ENCODE measurements around the gene C2CD4B.

DNA sequence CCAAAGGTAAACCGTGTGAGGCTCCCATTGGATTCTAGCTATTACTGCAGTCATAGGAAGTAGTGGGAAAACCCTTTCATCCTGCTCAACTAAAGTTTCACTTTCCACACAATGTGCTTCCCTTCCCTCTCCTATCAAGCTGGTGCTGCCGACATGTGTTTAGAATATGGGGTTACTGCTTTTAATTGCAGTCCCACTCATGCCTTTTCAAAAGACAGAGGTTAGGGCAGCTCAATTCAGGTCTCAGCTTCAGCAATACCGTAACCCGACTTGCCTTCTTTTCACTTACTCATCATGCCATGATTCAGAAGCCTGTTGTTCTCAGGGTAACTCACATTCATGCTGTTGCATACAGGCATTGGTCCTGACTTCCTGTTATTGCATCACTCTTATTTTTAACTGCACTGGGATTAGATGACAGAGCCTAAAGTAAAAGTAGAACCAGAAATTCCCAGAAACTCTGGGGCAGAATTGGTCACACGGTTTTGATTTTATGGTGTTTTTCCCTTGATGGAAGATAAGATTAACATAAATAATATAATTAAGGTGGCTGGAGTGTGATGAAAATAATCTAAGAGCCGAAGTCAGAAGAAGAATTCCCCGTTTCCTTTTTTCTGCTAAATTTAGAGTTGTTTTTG, 45.7 kb downstream of the C2CD4B start:
- TF ChIP-seq, protein P1, sequence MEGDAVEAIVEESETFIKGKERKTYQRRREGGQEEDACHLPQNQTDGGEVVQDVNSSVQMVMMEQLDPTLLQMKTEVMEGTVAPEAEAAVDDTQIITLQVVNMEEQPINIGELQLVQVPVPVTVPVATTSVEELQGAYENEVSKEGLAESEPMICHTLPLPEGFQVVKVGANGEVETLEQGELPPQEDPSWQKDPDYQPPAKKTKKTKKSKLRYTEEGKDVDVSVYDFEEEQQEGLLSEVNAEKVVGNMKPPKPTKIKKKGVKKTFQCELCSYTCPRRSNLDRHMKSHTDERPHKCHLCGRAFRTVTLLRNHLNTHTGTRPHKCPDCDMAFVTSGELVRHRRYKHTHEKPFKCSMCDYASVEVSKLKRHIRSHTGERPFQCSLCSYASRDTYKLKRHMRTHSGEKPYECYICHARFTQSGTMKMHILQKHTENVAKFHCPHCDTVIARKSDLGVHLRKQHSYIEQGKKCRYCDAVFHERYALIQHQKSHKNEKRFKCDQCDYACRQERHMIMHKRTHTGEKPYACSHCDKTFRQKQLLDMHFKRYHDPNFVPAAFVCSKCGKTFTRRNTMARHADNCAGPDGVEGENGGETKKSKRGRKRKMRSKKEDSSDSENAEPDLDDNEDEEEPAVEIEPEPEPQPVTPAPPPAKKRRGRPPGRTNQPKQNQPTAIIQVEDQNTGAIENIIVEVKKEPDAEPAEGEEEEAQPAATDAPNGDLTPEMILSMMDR (conservative IDR thresholded peaks at IDR 0.05; ENCODE audit: low read depth, low read length), result no peak
- TF ChIP-seq EZH2phosphoT487 (IDR thresholded peaks at IDR 0.05; ENCODE audit: borderline replicate concordance, low read length) (no peak), EZH2 (IDR thresholded peaks at IDR 0.05; ENCODE audit: low read length, unreplicated experiment) (no peak)

Data from PC-3 (cell line).